ENCODE data around the gene ZNF213.
"Not testable (repeated sequence)": the region's sequence is repeated elsewhere in the genome, so short reads cannot be mapped to it uniquely, and the experiment has no call there.

Gene ZNF213

GRCh38 chr16:3170440-3171180, 35.8 kb downstream of the ZNF213 start:
- no peak for DNase-seq

- no peak for DNase-seq
Measured at GRCh38 chr16:3171181-3171854, 36.5 kb downstream of the ZNF213 start.

- peak; percentile 78 for DNase-seq
Measured at GRCh38 chr16:3171855-3172593, 37.2 kb downstream of the ZNF213 start.

GRCh38 chr16:3173892-3174617, 39.2 kb downstream of the ZNF213 start:
- DNase-seq, result peak; percentile 44

GRCh38 chr16:3174618-3175148, 39.9 kb downstream of the ZNF213 start:
- no peak for DNase-seq

- DNase-seq, result peak; percentile 54
Measured at GRCh38 chr16:3175157-3176093, 40.6 kb downstream of the ZNF213 start.

GRCh38 chr16:3179651-3180050, 44.8 kb downstream of the ZNF213 start:
- no peak for DNase-seq

GRCh38 chr16:3180445-3180878, 45.6 kb downstream of the ZNF213 start:
- DNase-seq, result peak; percentile 37

- DNase-seq, result not testable (repeated sequence)
Measured at GRCh38 chr16:3182293-3182607, 47.4 kb downstream of the ZNF213 start.

GRCh38 chr16:3182608-3183444, 48.0 kb downstream of the ZNF213 start:
- peak; percentile 83 for DNase-seq

GRCh38 chr16:3183445-3184139, 48.8 kb downstream of the ZNF213 start:
- no peak for DNase-seq

- DNase-seq, result no peak
Measured at GRCh38 chr16:3186946-3187690, 52.3 kb downstream of the ZNF213 start.

- peak; percentile 84 for DNase-seq
Measured at GRCh38 chr16:3187798-3188674, 53.2 kb downstream of the ZNF213 start, which contains the start of gene OR1F1. Gene OR1F1, plus strand, starts transcription at chr16:3188204.

GRCh38 chr16:3188675-3188924, 53.8 kb downstream of the ZNF213 start:
- no peak for DNase-seq

- peak; percentile 82 for DNase-seq
Measured at GRCh38 chr16:3188925-3189825, 54.3 kb downstream of the ZNF213 start.

- no peak for DNase-seq
Measured at GRCh38 chr16:3189869-3190268, 55.0 kb downstream of the ZNF213 start.

- DNase-seq, result no peak
Measured at GRCh38 chr16:3190949-3191353, 56.1 kb downstream of the ZNF213 start.

Measured in fibroblast of skin of scalp (primary cell).